Measurements from ENCODE around the gene THEMIS. TPM values are rescaled to one million over a fixed set of nuclear protein-coding genes. Genes with fewer than 3 reads are reported as not detected.
A peak's percentile ranks its signal among the peaks of the same experiment; 100 is the strongest.

THEMIS gene
- total and polyA plus RNA-seq, 2 donors (not counting 1 experiment from before 2014, with no cell fraction given), result not detected

DNA sequence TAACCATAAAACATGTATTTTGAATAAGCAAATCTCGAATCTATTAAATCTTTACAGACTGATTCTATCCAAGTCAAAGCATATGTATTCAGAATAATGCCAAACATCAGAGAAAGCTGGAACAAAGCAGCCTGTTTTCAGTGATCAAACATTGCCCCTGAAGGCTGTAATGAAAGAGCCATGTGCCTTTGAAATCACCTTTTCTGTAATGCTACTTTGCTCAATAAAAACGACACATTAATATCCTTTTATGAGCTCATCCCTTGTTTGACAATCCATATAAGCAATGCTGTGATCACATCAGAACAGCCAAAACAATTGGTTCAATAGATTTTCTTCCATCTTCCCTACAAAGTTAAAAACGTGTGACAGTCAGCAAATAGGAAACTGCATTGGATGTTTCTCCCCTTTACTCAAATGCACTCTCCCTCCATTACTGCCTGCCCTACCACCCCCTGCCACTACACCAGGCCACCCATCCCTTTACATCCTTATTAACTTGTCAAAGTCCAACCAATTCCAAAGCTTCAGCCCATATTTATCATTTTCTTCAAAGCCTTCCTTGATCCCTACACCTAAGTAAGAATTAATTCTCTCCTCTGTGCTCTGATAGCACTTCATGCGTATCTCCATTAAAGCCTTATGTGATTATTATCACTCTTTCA lies 42.0 kb downstream of the THEMIS start:
- no peak overlapping the region for H3K4me2 ChIP-seq (ENCODE audit: extremely low read depth, insufficient read depth, low read length)
- DNase-seq (ENCODE audit: low read depth in 2 of 2), result no peak
- H3K4me3 ChIP-seq (replicated peaks in 1 of 4; ENCODE audit: control extremely low read depth in 1 of 4, insufficient read depth in 1 of 4, low read depth in 3 of 4, low read length in 4 of 4), result no peak overlapping the region
- no peaks in the 10 kb centered on the region for H3K4me1 ChIP-seq (ENCODE audit: control insufficient read depth, extremely low read depth, insufficient read depth, low read length)
- H3K9ac ChIP-seq (ENCODE audit: insufficient read depth, low read length), result no peak overlapping the region
- H2AFZ ChIP-seq (ENCODE audit: low read length), result no peak overlapping the region
- H3K36me3 ChIP-seq (ENCODE audit: control insufficient read depth, insufficient read depth, low read length), result no peaks in the 10 kb centered on the region
- H4K20me1 ChIP-seq (ENCODE audit: control insufficient read depth, extremely low read depth, insufficient read depth, low read length), result no peaks in the 10 kb centered on the region
- H3K79me2 ChIP-seq (ENCODE audit: control insufficient read depth, insufficient read depth, low read length), result no peaks in the 10 kb centered on the region
- H3K9me3 ChIP-seq (ENCODE audit: control insufficient read depth, insufficient read depth, low read depth, low read length), result no peaks in the 10 kb centered on the region
- no peaks in the 10 kb centered on the region for H3K27me3 ChIP-seq (ENCODE audit: control insufficient read depth, insufficient read depth, low read length)
- TF ChIP-seq CTCF (conservative IDR thresholded peaks at IDR 0.05 in 1 of 2, IDR thresholded peaks at IDR 0.05 in 1 of 2; ENCODE audit: low read depth in 1 of 2, low read length in 2 of 2) (no peak), EZH2 (IDR thresholded peaks at IDR 0.05; ENCODE audit: low read length, missing control alignments) (no peak)
- no peak overlapping the region for H3K27ac ChIP-seq (ENCODE audit: insufficient read depth, low read length)

GRCh38 chr6:127857051-127857637 lies 43.7 kb downstream of the THEMIS start:
- Histone ChIP-seq H3K9me3 (ENCODE audit: control insufficient read depth, insufficient read depth, low read depth, low read length) (no peaks in the 10 kb centered on the region), H3K4me1 (ENCODE audit: control insufficient read depth, extremely low read depth, insufficient read depth, low read length) (no peaks in the 10 kb centered on the region), H3K79me2 (ENCODE audit: control insufficient read depth, insufficient read depth, low read length) (no peaks in the 10 kb centered on the region), H3K4me3 (replicated peaks in 1 of 4; ENCODE audit: control extremely low read depth in 1 of 4, insufficient read depth in 1 of 4, low read depth in 3 of 4, low read length in 4 of 4) (no peak overlapping the region), H3K27ac (ENCODE audit: insufficient read depth, low read length) (no peak overlapping the region), H4K20me1 (ENCODE audit: control insufficient read depth, extremely low read depth, insufficient read depth, low read length) (no peaks in the 10 kb centered on the region), H3K9ac (ENCODE audit: insufficient read depth, low read length) (no peak overlapping the region), H3K36me3 (ENCODE audit: control insufficient read depth, insufficient read depth, low read length) (no peaks in the 10 kb centered on the region), H2AFZ (ENCODE audit: low read length) (no peak overlapping the region), H3K27me3 (ENCODE audit: control insufficient read depth, insufficient read depth, low read length) (no peaks in the 10 kb centered on the region), H3K4me2 (ENCODE audit: extremely low read depth, insufficient read depth, low read length) (no peak overlapping the region)
- TF ChIP-seq CTCF (conservative IDR thresholded peaks at IDR 0.05 in 1 of 2, IDR thresholded peaks at IDR 0.05 in 1 of 2; ENCODE audit: low read depth in 1 of 2, low read length in 2 of 2) (no peak), EZH2 (IDR thresholded peaks at IDR 0.05; ENCODE audit: low read length, missing control alignments) (no peak)
- DNase-seq (ENCODE audit: low read depth in 2 of 2), result no peak

DNA sequence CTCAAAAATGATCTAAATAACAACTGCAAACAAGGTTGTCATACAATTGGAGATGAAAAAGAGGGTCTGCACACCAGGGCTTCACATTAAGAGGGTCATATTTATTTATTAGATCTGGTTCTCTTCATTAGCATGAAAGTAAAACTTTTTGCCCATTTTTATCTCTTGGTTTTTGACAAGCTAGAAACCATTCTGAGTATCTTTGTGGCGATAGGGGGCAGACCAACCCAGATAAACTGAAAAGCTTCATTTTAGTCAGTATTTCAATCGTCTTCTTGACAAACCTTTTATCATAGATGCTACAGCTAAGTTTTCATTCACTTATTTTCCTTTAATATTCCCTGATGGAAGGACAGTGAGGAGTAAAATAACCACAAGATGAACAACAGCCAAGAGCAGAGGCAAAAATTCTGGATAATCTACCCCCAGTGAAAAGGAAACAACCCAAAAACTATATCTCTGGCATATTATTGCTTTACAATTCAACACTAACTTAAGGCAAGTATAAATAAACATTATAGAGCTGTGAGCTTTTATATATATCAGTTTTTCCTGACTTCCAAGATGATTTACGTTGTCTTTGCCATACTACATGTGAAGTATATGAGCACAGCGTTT lies 45.2 kb downstream of the THEMIS start:
- DNase-seq (ENCODE audit: low read depth in 2 of 2), result peak in 1 of 2 donors; percentile 64
- Histone ChIP-seq H3K27me3 (ENCODE audit: control insufficient read depth, insufficient read depth, low read length) (no peaks in the 10 kb centered on the region), H2AFZ (ENCODE audit: low read length) (no peak overlapping the region), H3K4me1 (ENCODE audit: control insufficient read depth, extremely low read depth, insufficient read depth, low read length) (no peaks in the 10 kb centered on the region), H3K4me3 (replicated peaks in 1 of 4; ENCODE audit: control extremely low read depth in 1 of 4, insufficient read depth in 1 of 4, low read depth in 3 of 4, low read length in 4 of 4) (no peak overlapping the region), H4K20me1 (ENCODE audit: control insufficient read depth, extremely low read depth, insufficient read depth, low read length) (no peaks in the 10 kb centered on the region), H3K9ac (ENCODE audit: insufficient read depth, low read length) (no peak overlapping the region), H3K27ac (ENCODE audit: insufficient read depth, low read length) (no peak overlapping the region), H3K9me3 (ENCODE audit: control insufficient read depth, insufficient read depth, low read depth, low read length) (no peaks in the 10 kb centered on the region), H3K4me2 (ENCODE audit: extremely low read depth, insufficient read depth, low read length) (no peak overlapping the region), H3K36me3 (ENCODE audit: control insufficient read depth, insufficient read depth, low read length) (no peaks in the 10 kb centered on the region), H3K79me2 (ENCODE audit: control insufficient read depth, insufficient read depth, low read length) (no peaks in the 10 kb centered on the region)
- no peak for TF ChIP-seq EZH2 (IDR thresholded peaks at IDR 0.05; ENCODE audit: low read length, missing control alignments)
- TF ChIP-seq CTCF (conservative IDR thresholded peaks at IDR 0.05 in 1 of 2, IDR thresholded peaks at IDR 0.05 in 1 of 2; ENCODE audit: low read depth in 1 of 2, low read length in 2 of 2), result peak; percentile 61 to 66

All from fibroblast of lung (primary cell).